IPS-20b (cell line): ENCODE data around the gene NAT10.
"Not testable (repeated sequence)": the region's sequence is repeated elsewhere in the genome, so short reads cannot be mapped to it uniquely, and the experiment has no call there.

Experiments
- H3K27ac ChIP-seq: one replicate; pipeline ENCODE4 v1.5.1; 2013; ENCODE audit warnings: low read length
- H3K27me3 ChIP-seq: 2 replicates; pipeline ENCODE4 v1.6.1; 2013; ENCODE audit warnings: mild to moderate bottlenecking, low read length, inconsistent platforms; ENCODE audit not compliant: insufficient read depth
- H3K36me3 ChIP-seq: 2 replicates; pipeline ENCODE4 v1.6.1; 2013; ENCODE audit warnings: low read depth, mild to moderate bottlenecking, inconsistent platforms, low read length, moderate library complexity; ENCODE audit not compliant: insufficient read depth
- H3K4me1 ChIP-seq: 2 replicates; pipeline ENCODE4 v1.6.1; 2013; ENCODE audit warnings: mild to moderate bottlenecking, control low read depth, inconsistent platforms, low read length, moderate library complexity; ENCODE audit not compliant: insufficient read depth
- H3K4me3 ChIP-seq: 2 replicates; pipeline ENCODE4 v1.5.1; 2013; ENCODE audit warnings: mild to moderate bottlenecking, low read length, inconsistent platforms
- H3K9ac ChIP-seq: 2 replicates; pipeline ENCODE4 v1.6.1; 2013; ENCODE audit warnings: low read depth, mild to moderate bottlenecking, inconsistent platforms, low read length, moderate library complexity
- H3K9me3 ChIP-seq: 2 replicates; pipeline ENCODE4 v1.6.1; 2013; ENCODE audit warnings: mild to moderate bottlenecking, low read depth, low read length, inconsistent platforms; ENCODE audit not compliant: insufficient read depth

The NAT10 gene

GRCh38 chr11:34074391-34074790 lies 31.0 kb upstream of the NAT10 start:
- Histone ChIP-seq H3K4me3 (no peak overlapping the region), H3K27me3 (no peaks in the 10 kb centered on the region), H3K4me1 (no peaks in the 10 kb centered on the region), H3K9me3 (no peaks in the 10 kb centered on the region), H3K27ac (no peak overlapping the region), H3K9ac (no peak overlapping the region), H3K36me3 (peaks cover 97% of the 10 kb centered on the region)

- Histone ChIP-seq H3K9ac (no peak overlapping the region), H3K4me3 (no peak overlapping the region), H3K9me3 (no peaks in the 10 kb centered on the region), H3K27me3 (no peaks in the 10 kb centered on the region), H3K36me3 (peaks cover 96% of the 10 kb centered on the region), H3K27ac (no peak overlapping the region), H3K4me1 (no peaks in the 10 kb centered on the region)
These were observed 30.1 kb upstream of the NAT10 start for GRCh38 chr11:34075178-34075820.

- H3K27ac ChIP-seq: no peak overlapping the region
- no peaks in the 10 kb centered on the region for H3K9me3 ChIP-seq
- H3K27me3 ChIP-seq: no peaks in the 10 kb centered on the region
- no peak overlapping the region for H3K4me3 ChIP-seq
- H3K36me3 ChIP-seq: peaks cover 99% of the 10 kb centered on the region
- no peaks in the 10 kb centered on the region for H3K4me1 ChIP-seq
- no peak overlapping the region for H3K9ac ChIP-seq
These were observed 24.8 kb upstream of the NAT10 start for GRCh38 chr11:34080609-34081008.

- Histone ChIP-seq H3K4me3 (no peak overlapping the region), H3K27ac (no peak overlapping the region), H3K27me3 (no peaks in the 10 kb centered on the region), H3K9ac (no peak overlapping the region), H3K36me3 (peaks cover 97% of the 10 kb centered on the region), H3K9me3 (no peaks in the 10 kb centered on the region), H3K4me1 (no peaks in the 10 kb centered on the region)
These were observed 20.8 kb upstream of the NAT10 start for GRCh38 chr11:34084637-34085036.

GRCh38 chr11:34086554-34087283 lies 18.7 kb upstream of the NAT10 start:
- H3K4me3 ChIP-seq: no peak overlapping the region
- no peak overlapping the region for H3K9ac ChIP-seq
- no peaks in the 10 kb centered on the region for H3K9me3 ChIP-seq
- no peak overlapping the region for H3K27ac ChIP-seq
- peaks cover 98% of the 10 kb centered on the region for H3K36me3 ChIP-seq
- no peaks in the 10 kb centered on the region for H3K27me3 ChIP-seq
- H3K4me1 ChIP-seq: no peaks in the 10 kb centered on the region

- H3K9me3 ChIP-seq: no peaks in the 10 kb centered on the region
- H3K36me3 ChIP-seq: peaks cover 97% of the 10 kb centered on the region
- H3K4me1 ChIP-seq: no peaks in the 10 kb centered on the region
- no peak overlapping the region for H3K4me3 ChIP-seq
- H3K27ac ChIP-seq: no peak overlapping the region
- H3K27me3 ChIP-seq: no peaks in the 10 kb centered on the region
- H3K9ac ChIP-seq: no peak overlapping the region
These were observed 13.6 kb upstream of the NAT10 start for GRCh38 chr11:34091825-34092224.

- peaks cover 100% of the 10 kb centered on the region for H3K36me3 ChIP-seq
- not testable (repeated sequence) for H3K4me1 ChIP-seq, H3K9me3 ChIP-seq, H3K4me3 ChIP-seq, H3K27ac ChIP-seq, H3K9ac ChIP-seq, H3K27me3 ChIP-seq
These were observed 10.5 kb upstream of the NAT10 start for GRCh38 chr11:34094900-34095299.

- H3K36me3 ChIP-seq: peaks cover 85% of the 10 kb centered on the region
These were observed 6.6 kb upstream of the NAT10 start for GRCh38 chr11:34098813-34099212.

GRCh38 chr11:34104680-34105078 lies 750 bp upstream of the NAT10 start:
- no peaks in the 10 kb centered on the region for H3K27me3 ChIP-seq
- peak overlapping the region; percentile 96 for H3K9ac ChIP-seq
- H3K4me3 ChIP-seq: peak overlapping the region; percentile 96
- no peaks in the 10 kb centered on the region for H3K9me3 ChIP-seq
- H3K36me3 ChIP-seq: peaks cover 51% of the 10 kb centered on the region
- H3K4me1 ChIP-seq: 0 out of 2 replicates have a peak, but pooled peaks cover 5% of the 10 kb centered on the region
- H3K27ac ChIP-seq: peak overlapping the region; percentile 87

More at GRCh38 chr11:34098813-34099212, 6.6 kb upstream of the NAT10 start:
- Histone ChIP-seq H3K27me3 (no peaks in the 10 kb centered on the region), H3K27ac (no peak overlapping the region), H3K4me3 (no peak overlapping the region), H3K9ac (no peak overlapping the region), H3K4me1 (no peaks in the 10 kb centered on the region), H3K9me3 (no peaks in the 10 kb centered on the region)

GRCh38 chr11:34105957-34106504 lies 602 bp downstream of the NAT10 start:
- Histone ChIP-seq H3K4me1 (0 out of 2 replicates have a peak, but pooled peaks cover 5% of the 10 kb centered on the region), H3K27me3 (no peaks in the 10 kb centered on the region), H3K9ac (peak overlapping the region; percentile 96), H3K36me3 (peaks cover 51% of the 10 kb centered on the region), H3K4me3 (peak overlapping the region; percentile 96), H3K27ac (peak overlapping the region; percentile 87), H3K9me3 (no peaks in the 10 kb centered on the region)

GRCh38 chr11:34111722-34112270 lies 6.4 kb downstream of the NAT10 start:
- H3K9ac ChIP-seq: no peak overlapping the region

GRCh38 chr11:34114014-34114413 lies 8.6 kb downstream of the NAT10 start:
- Histone ChIP-seq H3K36me3 (peaks cover 97% of the 10 kb centered on the region), H3K27me3 (no peaks in the 10 kb centered on the region), H3K4me1 (no peaks in the 10 kb centered on the region), H3K9ac (no peak overlapping the region), H3K27ac (no peak overlapping the region), H3K9me3 (no peaks in the 10 kb centered on the region), H3K4me3 (no peak overlapping the region)

More at GRCh38 chr11:34111722-34112270, 6.4 kb downstream of the NAT10 start:
- no peaks in the 10 kb centered on the region for H3K9me3 ChIP-seq
- no peaks in the 10 kb centered on the region for H3K4me1 ChIP-seq
- no peak overlapping the region for H3K4me3 ChIP-seq
- no peaks in the 10 kb centered on the region for H3K27me3 ChIP-seq
- peaks cover 94% of the 10 kb centered on the region for H3K36me3 ChIP-seq
- H3K27ac ChIP-seq: no peak overlapping the region
